GM19193 (cell line): Measurements from ENCODE around the gene MICOS13.

Experiments used
- POLR2A ChIP-seq: IDR thresholded peaks from 4 replicates; pipeline ENCODE4 v1.6.1; 2011; ENCODE audit not compliant: insufficient read depth, insufficient read length; ENCODE audit errors: extremely low read depth

The MICOS13 gene, protein sequence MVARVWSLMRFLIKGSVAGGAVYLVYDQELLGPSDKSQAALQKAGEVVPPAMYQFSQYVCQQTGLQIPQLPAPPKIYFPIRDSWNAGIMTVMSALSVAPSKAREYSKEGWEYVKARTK

DNA sequence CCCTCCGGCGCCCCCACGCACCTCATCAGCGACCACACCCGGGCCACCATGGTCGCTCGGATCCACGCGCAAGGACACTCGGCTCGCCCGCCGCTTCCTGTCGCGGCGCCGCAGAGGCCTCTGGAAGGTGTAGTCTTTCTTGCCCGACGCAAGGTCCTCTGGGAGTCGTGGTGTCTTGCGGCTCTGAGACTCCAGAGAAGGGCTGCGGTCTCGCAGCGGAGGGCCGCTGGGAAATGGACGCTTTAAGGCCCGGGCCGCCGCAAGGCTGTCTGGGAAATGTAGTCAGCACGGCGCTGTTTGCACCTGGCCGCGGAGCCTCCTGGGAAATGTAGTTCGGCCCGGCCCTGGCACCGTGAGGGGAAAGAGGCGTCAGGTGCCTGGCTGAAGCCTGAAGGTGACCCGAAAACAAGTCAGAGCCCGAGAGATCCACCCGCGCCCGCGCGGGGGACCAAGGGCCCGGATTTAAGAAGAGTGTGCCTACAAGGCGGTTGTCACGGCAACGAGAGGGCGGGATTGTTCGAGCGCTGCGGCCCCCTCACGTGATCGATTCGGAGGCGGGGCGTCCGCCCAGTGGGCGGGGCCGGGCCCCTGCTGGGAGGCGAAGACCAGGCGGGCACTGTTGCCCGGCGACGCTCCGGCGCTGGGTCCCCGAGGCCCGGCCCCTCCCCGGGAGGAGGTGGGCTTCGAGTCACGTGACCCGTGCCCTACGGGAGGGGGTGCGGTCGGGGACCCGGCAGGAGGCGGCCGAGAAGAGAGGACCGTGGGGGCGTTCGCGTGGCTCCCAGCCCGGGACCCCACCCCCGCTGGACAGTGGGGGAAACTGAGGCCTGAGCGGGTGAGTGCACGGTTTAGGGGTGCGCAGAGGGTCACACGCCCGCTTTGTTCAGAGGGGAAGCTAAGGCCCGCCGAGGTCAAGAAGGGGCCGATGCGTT is at the start of gene MICOS13, which contains the start of gene HSD11B1L:
Gene MICOS13, minus strand, starts transcription at position 80 of the 932 bp plus-strand sequence. Its CDS starts 30 bp downstream, at position 50.
Gene HSD11B1L, plus strand, starts transcription at position 591 of the 932 bp plus-strand sequence. CDS start 3,806 bp downstream, outside the sequence.
- TF ChIP-seq POLR2A: peak; percentile 75

DNA sequence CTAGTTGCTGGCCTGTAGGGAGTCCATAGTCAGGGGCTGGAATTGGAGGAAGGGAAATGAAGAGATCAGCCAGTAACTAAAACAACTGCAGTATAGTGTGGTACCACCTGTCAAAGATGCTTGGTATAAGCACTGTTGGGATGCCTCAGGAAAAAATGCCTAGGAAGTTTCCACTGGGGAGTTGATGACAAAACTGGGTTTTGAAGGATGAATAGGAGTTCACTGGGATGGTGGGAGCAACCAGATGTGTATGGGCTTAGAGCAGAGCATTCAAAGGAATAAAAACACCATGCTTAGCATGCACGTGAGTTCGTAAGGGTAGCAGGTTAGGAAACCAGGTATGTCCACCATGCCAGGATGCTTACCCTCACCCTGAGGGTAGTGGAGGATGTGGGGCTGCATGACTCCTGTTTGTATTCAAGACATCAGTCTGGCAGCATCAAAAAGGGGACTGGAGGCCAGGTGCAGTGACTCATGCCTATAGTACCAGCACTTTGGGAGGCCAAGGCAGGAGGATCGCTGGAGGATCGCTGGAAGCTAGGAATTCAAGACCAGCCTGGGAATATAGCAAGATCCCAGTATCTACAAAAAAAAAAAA is 47.2 kb upstream of the MICOS13 start:
- TF ChIP-seq POLR2A: no peak

DNA sequence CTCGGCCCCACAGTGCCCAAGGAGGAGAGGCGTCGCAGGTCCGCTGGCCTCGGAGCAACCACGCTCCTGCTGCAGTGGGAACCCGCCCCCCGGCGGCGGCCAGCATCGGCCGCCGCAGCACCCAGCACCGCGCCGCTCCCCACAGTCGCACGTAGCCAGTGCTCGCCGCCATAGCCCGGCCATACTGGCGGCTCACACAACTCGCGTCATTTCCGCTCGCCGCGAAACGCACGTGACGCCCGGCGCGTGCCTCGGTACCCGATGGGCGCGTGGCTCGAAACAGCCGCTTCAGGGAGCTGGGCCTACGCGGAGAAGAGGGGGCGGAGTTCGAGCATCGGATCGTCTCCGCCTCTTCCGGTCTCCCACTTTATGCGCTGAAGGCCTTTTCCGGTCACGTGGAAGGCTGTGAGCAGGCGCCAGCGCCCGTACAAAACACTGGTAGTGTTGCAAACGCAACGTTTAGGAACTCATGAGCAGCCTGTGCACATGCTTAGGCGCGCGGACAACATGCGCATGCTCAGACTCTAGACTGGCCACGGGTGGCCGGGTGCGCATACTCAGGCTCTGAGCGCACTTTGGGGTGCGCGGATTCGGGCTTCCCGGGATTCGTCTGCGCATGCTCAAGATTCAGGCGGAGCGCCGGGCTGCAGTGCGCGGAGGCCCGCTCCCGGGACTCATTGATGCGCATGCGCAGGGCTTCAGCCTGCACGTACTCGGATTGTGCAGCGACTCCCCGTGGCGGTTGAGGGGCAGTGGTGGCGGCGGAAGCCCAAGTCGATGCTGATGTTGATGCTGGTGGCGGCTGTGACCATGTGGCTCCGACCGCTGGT is 39.9 kb upstream of the MICOS13 start, which contains the start of the genes CATSPERD and LONP1:
Gene CATSPERD, plus strand, starts transcription at position 677 of the 830 bp plus-strand sequence. Its CDS starts 101 bp downstream, at position 778.
Gene LONP1, minus strand, starts transcription at position 186 of the 830 bp plus-strand sequence. Its CDS starts 14 bp downstream, at position 172.
- TF ChIP-seq POLR2A: peak; percentile 94

DNA sequence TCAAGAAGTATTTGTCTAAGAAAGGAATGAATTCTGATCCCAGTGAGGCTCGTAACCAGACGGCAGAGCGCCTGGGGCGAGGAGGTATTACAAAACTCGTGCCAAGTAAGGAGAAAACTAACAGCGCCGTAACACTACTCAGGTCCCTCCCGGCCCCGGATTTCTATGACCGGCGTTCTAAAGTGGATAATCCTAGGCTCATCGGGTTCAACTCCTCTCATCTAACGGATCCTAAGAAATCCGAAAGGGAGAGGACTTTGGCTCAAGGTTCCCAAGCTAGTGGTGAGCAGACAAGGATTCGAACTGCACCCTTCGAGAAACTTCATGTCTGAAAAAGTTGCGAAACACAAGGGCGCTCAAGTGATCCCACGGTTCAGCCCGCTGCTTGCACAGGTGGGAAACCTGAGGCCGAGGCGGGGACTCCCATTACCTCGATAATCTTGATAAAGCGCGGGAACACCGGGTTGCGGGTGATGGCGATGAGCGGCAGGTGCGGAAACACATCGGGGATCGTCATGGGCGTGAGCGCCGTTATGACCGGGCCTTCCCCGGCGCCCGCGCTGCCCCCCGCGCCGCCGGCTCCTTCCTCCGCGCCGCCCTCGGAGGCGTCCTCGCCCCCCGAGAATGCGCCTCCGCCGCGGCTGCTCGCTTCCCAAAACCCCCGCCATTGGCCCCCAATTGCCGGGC is 39.1 kb upstream of the MICOS13 start:
- no peak for TF ChIP-seq POLR2A

DNA sequence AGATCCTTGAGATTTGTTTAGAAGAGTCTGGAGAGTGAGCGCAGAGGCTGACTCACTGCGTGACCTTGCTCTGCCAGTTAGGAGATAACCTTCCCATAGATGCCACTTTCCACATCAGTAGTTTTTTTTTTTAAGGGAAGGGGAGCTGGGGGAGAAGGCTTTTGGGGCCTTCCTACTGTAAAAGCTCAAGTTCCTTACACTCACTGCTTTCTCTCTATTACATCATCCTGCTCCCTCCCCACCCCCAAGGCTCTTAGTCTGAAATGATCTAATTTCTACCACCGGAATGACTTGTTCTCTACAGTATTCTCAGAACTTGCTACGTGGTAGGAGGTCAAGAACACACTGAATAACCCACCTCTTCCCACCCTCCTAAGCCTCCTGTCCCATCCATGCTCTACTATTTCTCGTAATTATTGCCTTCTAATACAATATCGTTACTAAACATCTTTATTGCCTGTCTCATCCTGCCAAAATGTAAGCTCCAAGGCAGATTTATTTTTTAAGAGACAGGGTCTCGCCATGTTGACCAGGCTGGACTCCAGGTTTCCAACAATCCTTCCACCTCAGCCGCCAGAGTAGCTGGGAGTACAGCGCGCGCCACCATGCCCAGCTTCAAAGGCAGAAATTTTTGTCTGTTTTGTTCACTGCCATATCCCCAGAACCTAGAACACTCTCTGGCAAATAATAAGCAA is 38.4 kb upstream of the MICOS13 start:
- no peak for TF ChIP-seq POLR2A

DNA sequence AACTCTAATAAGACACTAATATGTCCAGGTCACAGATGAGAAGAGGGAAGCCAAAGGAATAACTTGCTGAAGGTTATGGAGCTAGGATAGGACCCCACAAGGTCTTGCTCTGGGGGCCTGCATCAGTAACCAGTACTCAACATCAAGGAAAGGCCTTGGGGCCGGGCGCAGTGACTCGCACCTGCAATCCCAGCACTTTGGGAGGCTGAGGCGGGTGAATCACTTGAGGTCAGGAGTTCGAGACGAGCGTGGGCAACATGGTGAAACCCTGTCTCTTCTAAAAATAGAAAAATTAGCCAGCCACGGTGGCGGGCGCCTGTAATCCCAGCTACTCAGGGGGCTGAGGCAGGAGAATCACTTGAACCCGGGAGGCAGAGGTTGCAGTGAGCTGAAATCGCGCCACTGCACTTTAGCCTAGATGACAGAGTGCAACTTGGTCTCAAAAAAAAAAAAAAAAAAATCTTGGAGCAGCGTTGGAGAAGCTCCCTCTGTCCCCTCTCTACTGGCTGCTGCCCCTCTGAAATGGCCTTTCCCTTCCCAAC is 37.8 kb upstream of the MICOS13 start:
- no peak for TF ChIP-seq POLR2A

DNA sequence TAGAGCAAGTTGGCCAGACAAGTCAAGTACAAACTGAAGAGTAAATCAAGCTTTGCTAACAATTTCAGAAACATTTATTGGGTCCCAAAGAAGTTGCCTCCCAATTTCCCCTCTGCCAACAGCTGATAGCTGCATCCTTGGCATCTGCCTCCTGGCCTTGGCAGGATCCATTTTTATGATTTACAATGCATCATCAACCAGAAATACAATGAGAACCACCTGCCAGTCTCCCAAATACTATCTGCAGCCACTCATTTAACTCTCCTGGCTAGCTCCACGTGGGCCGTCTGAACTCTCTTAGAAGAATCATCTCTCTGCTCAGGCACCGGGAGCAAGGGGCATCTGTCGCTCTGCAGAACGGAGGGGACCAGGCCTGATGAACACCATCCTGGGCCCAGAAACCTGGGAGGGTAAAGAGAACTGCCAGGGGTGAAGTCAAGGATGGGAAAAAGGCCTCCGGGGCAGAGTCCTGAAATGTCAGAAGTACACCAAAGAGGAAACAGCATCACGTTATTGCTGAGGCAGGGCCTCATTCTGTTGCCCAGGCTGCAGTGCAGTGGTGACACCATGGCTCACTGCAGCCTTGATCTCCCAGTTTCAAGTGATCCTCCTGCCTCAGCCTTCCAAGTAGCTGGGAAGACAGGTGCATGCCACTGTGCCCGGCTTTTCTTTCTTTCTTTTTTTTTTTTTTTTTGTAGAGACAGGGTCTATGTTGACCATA is 37.1 kb upstream of the MICOS13 start:
- TF ChIP-seq POLR2A: no peak

DNA sequence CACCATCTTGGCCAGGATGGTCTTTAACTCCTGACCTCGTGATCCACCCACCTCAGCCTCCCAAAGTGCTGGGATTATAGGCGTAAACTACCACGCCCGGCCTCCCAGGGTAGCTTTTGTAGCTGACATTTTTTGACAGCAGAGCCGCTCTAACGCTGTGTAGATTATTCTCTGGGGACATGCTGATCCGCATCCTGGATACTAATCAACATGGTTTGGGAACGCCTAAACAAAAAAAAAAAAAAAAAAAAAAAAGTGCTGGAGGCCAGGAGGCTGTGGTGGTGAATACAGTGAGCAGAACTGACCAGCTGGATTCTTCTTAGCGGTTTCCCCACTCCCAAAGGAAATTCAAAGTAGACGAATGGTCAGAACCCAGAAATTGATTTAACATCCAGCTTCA is 34.5 kb upstream of the MICOS13 start:
- TF ChIP-seq POLR2A: no peak

DNA sequence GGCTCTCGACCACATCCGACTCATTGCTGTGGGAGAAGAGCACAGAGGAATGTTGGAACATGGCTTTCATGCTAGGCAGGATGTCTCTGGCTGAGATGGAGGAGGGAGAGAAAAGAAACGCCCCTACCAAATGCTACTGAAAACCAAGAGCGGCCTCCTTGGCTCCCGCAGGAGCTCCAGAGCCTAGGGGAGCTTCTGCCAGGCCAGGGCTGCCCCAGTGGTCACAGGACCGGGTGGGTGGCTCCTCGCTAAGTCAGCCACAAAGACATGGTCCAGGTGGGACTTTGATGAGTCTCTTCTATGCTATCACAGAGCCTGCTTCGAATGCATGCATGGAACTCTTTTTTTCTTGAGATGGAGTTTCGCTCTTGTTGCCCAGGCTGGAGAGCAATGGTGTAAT is 32.9 kb upstream of the MICOS13 start:
- TF ChIP-seq POLR2A: no peak

DNA sequence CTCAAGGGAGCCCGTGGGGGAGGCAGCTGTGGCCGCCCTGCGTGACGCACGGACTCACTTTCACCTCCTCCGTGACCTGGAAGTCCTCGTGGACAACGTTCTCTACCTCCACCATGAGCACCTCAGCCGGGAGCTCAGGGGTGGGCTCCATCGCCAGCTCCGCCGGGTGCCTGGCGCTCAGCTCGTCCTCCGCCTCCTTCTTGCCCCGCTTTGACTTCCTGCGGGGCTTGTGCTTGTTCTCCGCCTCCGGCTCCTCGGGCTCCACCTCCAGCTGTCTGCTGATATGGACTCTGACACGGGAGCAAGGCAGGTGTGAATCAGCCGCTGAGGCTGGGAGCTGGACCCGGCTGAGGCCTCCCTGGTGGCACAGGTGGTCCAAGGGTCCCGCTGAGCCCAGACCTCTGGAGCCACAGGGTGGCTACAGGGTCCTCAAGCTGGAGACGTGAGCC is 31.4 kb upstream of the MICOS13 start:
- no peak for TF ChIP-seq POLR2A

DNA sequence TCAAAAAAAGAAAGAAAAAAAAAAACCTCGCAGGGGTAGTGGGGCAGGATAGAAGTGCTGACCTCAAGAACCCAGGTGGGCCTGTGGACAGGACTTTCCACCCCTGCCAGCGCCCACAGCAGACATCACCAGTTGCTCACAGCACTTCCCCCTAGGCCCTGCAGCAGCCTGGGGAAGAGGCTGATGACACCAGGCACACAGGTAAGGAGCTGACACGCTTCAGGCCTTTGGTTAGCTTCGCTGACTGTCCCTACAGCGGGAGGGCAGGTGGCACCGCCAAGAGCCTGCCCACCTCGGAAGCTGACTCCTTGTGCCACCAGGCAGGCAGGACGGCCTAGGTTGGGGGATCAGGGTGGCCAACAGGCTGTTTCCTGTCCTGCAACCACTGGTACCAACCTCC is 30.7 kb upstream of the MICOS13 start:
- TF ChIP-seq POLR2A: no peak
